ENCODE data around the gene PPFIA1.

- TF ChIP-seq CTCF (IDR thresholded peaks at IDR 0.05; ENCODE audit: low read depth, low read length) (no peak), EZH2phosphoT487 (IDR thresholded peaks at IDR 0.05; ENCODE audit: low read depth) (no peak)
These were observed 22.8 kb upstream of the PPFIA1 start for GRCh38 chr11:70247710-70248072.
